ENCODE results near the gene MTREX. TPM values are rescaled to one million over a fixed set of nuclear protein-coding genes. Genes with fewer than 3 reads are reported as not detected.

MTREX gene
- total RNA-seq, 3 donors from 2014 or later: 115 to 121 (median 117) TPM

GRCh38 chr5:55411876-55412275, 104.1 kb downstream of the MTREX start:
- H3K4me3 Mint-ChIP-seq: no peak overlapping the region
- H3K4me1 Mint-ChIP-seq (ENCODE audit: low read depth): peaks cover 21% of the 10 kb centered on the region
- H3K27me3 Mint-ChIP-seq (ENCODE audit: low read depth): no peaks in the 10 kb centered on the region
- DNase-seq (no peak), ATAC-seq (no peak)
- H3K36me3 Mint-ChIP-seq (ENCODE audit: insufficient read depth): peaks cover 34% of the 10 kb centered on the region
- H3K9me3 Mint-ChIP-seq: no peaks in the 10 kb centered on the region

GRCh38 chr5:55413644-55414043, 105.9 kb downstream of the MTREX start:
- Mint-ChIP-seq H3K4me3 (no peak overlapping the region), H3K36me3 (ENCODE audit: insufficient read depth) (peaks cover 35% of the 10 kb centered on the region), H3K27me3 (ENCODE audit: low read depth) (no peaks in the 10 kb centered on the region)

GRCh38 chr5:55415071-55415470, 107.3 kb downstream of the MTREX start:
- Mint-ChIP-seq H3K27me3 (ENCODE audit: low read depth) (no peaks in the 10 kb centered on the region), H3K9me3 (no peaks in the 10 kb centered on the region), H3K4me1 (ENCODE audit: low read depth) (peaks cover 34% of the 10 kb centered on the region), H3K4me3 (no peak overlapping the region), H3K36me3 (ENCODE audit: insufficient read depth) (peaks cover 48% of the 10 kb centered on the region)
- no peak for ATAC-seq
- DNase-seq: no peak

More at GRCh38 chr5:55413644-55414043, 105.9 kb downstream of the MTREX start:
- ATAC-seq (no peak), DNase-seq (no peak)
- H3K9me3 Mint-ChIP-seq: no peaks in the 10 kb centered on the region
- H3K4me1 Mint-ChIP-seq (ENCODE audit: low read depth): peaks cover 22% of the 10 kb centered on the region

DNA sequence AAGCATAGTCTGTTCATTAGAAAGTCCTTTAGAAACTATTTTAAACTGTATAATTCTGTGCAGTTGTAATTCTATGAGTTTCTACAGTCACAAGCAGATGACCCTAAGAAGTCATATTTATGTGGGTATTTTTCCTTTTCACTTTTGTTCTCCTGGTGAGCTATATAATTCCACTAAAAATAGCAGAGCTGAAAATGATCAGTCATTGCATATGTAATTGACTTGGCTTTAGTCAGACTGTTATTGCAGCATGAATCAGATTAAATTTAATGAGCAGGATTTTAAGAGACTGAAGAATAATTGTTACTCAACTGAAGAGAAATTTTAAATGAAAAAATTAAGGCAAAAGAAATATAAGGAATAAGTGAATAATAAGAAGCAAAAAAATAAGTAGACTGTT, 108.5 kb downstream of the MTREX start:
- H3K4me1 Mint-ChIP-seq (ENCODE audit: low read depth): peaks cover 41% of the 10 kb centered on the region
- ATAC-seq: no peak
- no peak overlapping the region for H3K4me3 Mint-ChIP-seq
- H3K27me3 Mint-ChIP-seq (ENCODE audit: low read depth): no peaks in the 10 kb centered on the region
- DNase-seq: no peak
- no peaks in the 10 kb centered on the region for H3K9me3 Mint-ChIP-seq
- peaks cover 46% of the 10 kb centered on the region for H3K36me3 Mint-ChIP-seq (ENCODE audit: insufficient read depth)

- Mint-ChIP-seq H3K9me3 (no peaks in the 10 kb centered on the region), H3K4me3 (no peak overlapping the region), H3K36me3 (ENCODE audit: insufficient read depth) (peaks cover 59% of the 10 kb centered on the region), H3K27me3 (ENCODE audit: low read depth) (no peaks in the 10 kb centered on the region), H3K4me1 (ENCODE audit: low read depth) (peaks cover 52% of the 10 kb centered on the region)
- DNase-seq (no peak), ATAC-seq (no peak)
Observed at GRCh38 chr5:55418994-55419968, 111.5 kb downstream of the MTREX start.

DNA sequence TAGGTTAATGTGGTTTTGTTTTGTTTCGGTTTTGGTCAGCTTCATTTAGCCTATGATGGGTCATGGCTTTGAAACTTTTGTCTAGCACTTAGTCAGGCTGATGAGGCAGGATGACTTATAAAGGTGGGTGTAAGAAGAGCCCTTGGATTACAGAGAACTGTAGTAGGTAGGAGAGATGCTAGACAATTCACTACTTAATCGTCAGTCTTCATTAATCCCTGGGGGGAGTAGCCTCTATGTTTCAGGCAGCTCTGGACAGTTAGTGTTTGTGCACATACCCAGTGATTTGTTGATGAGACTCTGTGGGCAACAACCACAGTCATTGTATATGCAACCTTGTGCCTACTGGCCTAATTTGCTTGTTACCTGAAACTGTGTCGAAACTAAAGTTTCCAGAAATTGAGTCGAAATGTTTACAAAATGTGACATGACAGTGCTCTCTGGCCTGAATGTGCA, 113.3 kb downstream of the MTREX start:
- peak; percentile 95 to 96 for ATAC-seq
- no peaks in the 10 kb centered on the region for H3K9me3 Mint-ChIP-seq
- H3K4me3 Mint-ChIP-seq: no peak overlapping the region
- no peaks in the 10 kb centered on the region for H3K27me3 Mint-ChIP-seq (ENCODE audit: low read depth)
- peaks cover 62% of the 10 kb centered on the region for H3K36me3 Mint-ChIP-seq (ENCODE audit: insufficient read depth)
- H3K4me1 Mint-ChIP-seq (ENCODE audit: low read depth): peaks cover 45% of the 10 kb centered on the region
- no peak for DNase-seq

DNA sequence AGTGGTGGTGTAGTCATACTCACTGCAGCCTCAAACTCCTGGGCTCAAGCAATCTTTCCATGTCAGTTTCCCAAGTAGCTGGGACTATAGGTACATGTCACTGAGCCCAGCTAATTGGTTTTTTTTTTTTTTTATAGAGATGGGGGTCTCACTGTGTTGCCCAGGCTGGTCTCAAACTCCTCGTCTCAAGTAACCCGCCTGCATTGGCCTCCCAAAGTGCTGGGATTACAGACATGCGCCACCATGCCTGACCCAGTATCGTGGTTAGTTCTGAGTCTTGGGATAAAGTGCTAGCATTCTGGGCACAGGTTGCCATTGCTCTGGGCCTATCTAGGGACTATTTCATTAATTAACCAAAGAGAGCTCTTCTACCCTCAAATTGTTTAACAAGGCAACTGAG, 118.7 kb downstream of the MTREX start:
- Mint-ChIP-seq H3K27me3 (ENCODE audit: low read depth) (no peaks in the 10 kb centered on the region), H3K4me3 (no peak overlapping the region), H3K36me3 (ENCODE audit: insufficient read depth) (peaks cover 82% of the 10 kb centered on the region), H3K4me1 (ENCODE audit: low read depth) (peaks cover 17% of the 10 kb centered on the region), H3K9me3 (peaks cover 9% of the 10 kb centered on the region)
- DNase-seq (no peak), ATAC-seq (no peak)

DNA sequence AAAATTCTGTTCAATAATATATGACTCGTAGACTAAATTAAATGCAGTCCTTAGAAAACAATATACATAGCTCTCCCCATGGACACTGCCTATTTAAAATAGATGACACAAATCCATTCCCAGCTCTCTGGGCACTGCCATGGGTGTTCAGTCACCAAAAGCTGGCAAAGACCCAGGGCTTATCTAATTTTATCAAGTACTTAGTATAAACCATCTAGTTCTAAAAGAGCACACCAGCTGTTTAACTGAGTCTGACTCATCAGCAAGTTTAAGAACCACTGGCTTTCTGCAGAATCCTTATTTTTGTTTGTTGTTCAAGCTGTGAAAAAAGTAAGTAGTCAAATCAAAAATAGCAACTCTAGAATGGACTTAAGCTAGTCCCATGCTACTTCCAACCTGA, 119.4 kb downstream of the MTREX start:
- peaks cover 80% of the 10 kb centered on the region for H3K36me3 Mint-ChIP-seq (ENCODE audit: insufficient read depth)
- no peak for DNase-seq
- H3K4me1 Mint-ChIP-seq (ENCODE audit: low read depth): peaks cover 11% of the 10 kb centered on the region
- no peaks in the 10 kb centered on the region for H3K27me3 Mint-ChIP-seq (ENCODE audit: low read depth)
- peak in 1 of 2 donors; percentile 48 for ATAC-seq
- H3K9me3 Mint-ChIP-seq: peaks cover 14% of the 10 kb centered on the region
- H3K4me3 Mint-ChIP-seq: no peak overlapping the region

- Mint-ChIP-seq H3K36me3 (ENCODE audit: insufficient read depth) (peaks cover 71% of the 10 kb centered on the region), H3K27me3 (ENCODE audit: low read depth) (no peaks in the 10 kb centered on the region), H3K4me1 (ENCODE audit: low read depth) (no peaks in the 10 kb centered on the region), H3K4me3 (no peak overlapping the region), H3K9me3 (peaks cover 24% of the 10 kb centered on the region)
- no peak for DNase-seq
- ATAC-seq: no peak
Observed at GRCh38 chr5:55429221-55429612, 121.4 kb downstream of the MTREX start.

DNA sequence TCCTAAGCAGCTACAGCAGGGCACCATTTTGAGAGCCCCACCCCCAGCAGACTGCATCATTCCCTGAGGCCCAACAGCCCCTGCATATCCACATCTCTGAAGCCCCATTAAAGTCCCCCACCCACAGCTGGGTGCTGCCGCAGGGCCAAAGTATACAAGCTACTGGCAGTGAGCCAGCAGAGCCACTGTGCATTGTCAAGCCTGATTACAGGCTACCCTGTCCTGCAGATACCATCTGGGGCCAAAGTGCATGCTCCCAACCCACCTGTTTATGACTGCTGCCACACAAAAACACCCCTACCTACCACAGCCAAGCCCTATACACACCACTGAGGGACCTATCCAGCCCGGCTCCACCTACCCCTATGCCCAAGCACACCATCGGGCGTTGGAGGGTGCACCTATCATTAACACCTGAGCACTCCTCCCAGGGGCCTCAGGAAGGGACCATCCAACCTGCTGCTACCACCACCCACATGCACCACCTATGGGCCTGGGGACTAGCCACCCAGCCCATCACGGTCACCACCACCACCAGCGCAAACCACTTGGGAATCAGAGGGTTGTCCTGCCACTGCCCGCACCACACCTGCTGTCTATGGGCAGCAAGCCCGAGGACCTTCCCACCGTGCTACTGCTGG, 121.9 kb downstream of the MTREX start:
- ATAC-seq: no peak
- no peak for DNase-seq
- Mint-ChIP-seq H3K36me3 (ENCODE audit: insufficient read depth) (peaks cover 72% of the 10 kb centered on the region), H3K4me1 (ENCODE audit: low read depth) (no peaks in the 10 kb centered on the region), H3K4me3 (no peak overlapping the region), H3K27me3 (ENCODE audit: low read depth) (no peaks in the 10 kb centered on the region), H3K9me3 (peaks cover 29% of the 10 kb centered on the region)

- H3K9me3 Mint-ChIP-seq: peaks cover 40% of the 10 kb centered on the region
Observed at GRCh38 chr5:55432549-55432948, 124.8 kb downstream of the MTREX start.

GRCh38 chr5:55437452-55437851, 129.7 kb downstream of the MTREX start:
- peaks cover 44% of the 10 kb centered on the region for H3K4me1 Mint-ChIP-seq (ENCODE audit: low read depth)
- DNase-seq (no peak), ATAC-seq (no peak)
- no peak overlapping the region for H3K4me3 Mint-ChIP-seq
- peaks cover 38% of the 10 kb centered on the region for H3K36me3 Mint-ChIP-seq (ENCODE audit: insufficient read depth)
- H3K9me3 Mint-ChIP-seq: peaks cover 23% of the 10 kb centered on the region
- no peaks in the 10 kb centered on the region for H3K27me3 Mint-ChIP-seq (ENCODE audit: low read depth)

More at GRCh38 chr5:55432549-55432948, 124.8 kb downstream of the MTREX start:
- H3K4me3 Mint-ChIP-seq: no peak overlapping the region
- H3K36me3 Mint-ChIP-seq (ENCODE audit: insufficient read depth): peaks cover 69% of the 10 kb centered on the region
- DNase-seq (no peak), ATAC-seq (no peak)
- no peaks in the 10 kb centered on the region for H3K4me1 Mint-ChIP-seq (ENCODE audit: low read depth)
- H3K27me3 Mint-ChIP-seq (ENCODE audit: low read depth): no peaks in the 10 kb centered on the region

DNA sequence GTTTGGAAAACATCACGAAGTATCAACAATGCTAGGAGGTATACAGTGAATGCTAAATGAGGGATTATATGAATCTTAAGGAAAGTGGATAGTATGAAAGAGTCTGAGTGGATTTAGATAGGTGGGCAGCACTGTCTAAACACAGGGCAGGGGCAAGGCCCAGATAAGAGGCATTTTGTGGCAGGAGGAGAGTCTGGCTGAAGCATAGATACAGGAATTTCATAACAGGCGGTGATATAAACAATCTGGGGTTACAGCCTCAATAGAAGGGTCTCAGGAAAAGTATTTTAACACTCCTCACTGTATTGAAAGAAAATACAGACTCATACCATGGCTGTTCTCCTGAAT, 130.0 kb downstream of the MTREX start:
- Mint-ChIP-seq H3K9me3 (peaks cover 19% of the 10 kb centered on the region), H3K4me1 (ENCODE audit: low read depth) (peaks cover 46% of the 10 kb centered on the region), H3K36me3 (ENCODE audit: insufficient read depth) (peaks cover 35% of the 10 kb centered on the region)

GRCh38 chr5:55438998-55439397, 131.2 kb downstream of the MTREX start:
- no peak overlapping the region for H3K4me3 Mint-ChIP-seq
- H3K4me1 Mint-ChIP-seq (ENCODE audit: low read depth): peaks cover 46% of the 10 kb centered on the region
- H3K36me3 Mint-ChIP-seq (ENCODE audit: insufficient read depth): peaks cover 35% of the 10 kb centered on the region
- no peak for DNase-seq
- ATAC-seq: no peak
- H3K9me3 Mint-ChIP-seq: peaks cover 18% of the 10 kb centered on the region
- no peaks in the 10 kb centered on the region for H3K27me3 Mint-ChIP-seq (ENCODE audit: low read depth)

More for the DNA sequence above, 130.0 kb downstream of the MTREX start:
- no peak overlapping the region for H3K4me3 Mint-ChIP-seq
- DNase-seq (no peak), ATAC-seq (no peak)
- no peaks in the 10 kb centered on the region for H3K27me3 Mint-ChIP-seq (ENCODE audit: low read depth)

Data from activated T-cell treated with anti-CD3 and anti-CD28 coated beads, Interleukin-2, amount 50 U/mL, for 4 hours (primary cell).